ENCODE measurements around the gene BTF3.
A peak's percentile ranks its signal among the peaks of the same experiment; 100 is the strongest.
"Not testable (repeated sequence)": the region's sequence is repeated elsewhere in the genome, so short reads cannot be mapped to it uniquely, and the experiment has no call there.

Gene BTF3

DNA sequence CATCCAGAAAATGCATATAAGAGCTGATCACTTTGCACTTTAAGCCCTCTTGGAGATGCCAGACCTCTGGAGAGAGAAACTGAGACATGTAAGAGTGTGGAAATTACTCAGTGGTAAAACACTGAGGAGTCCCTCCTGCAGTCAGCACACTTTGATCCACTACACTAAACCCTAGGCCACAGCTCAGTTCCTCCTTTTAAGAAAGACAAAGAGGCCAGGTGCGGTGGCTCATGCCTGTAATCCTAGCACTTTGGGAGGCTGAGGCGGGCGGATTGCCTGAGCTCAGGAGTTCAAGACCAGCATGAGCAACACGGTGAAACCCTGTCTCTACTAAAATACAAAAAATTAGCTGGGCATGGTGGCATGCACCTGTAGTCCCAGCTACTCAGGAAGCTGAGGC, 11.0 kb upstream of the BTF3 start:
- H3K4me1 ChIP-seq (ENCODE audit: control insufficient read depth, insufficient read depth, low read length); H3K27me3 ChIP-seq (replicated peaks; ENCODE audit: control insufficient read depth, insufficient read depth, low read length); DNase-seq (ENCODE audit: low read depth); H3K9ac ChIP-seq (ENCODE audit: low read length); H3K9me3 ChIP-seq (ENCODE audit: control insufficient read depth, low read length); H3K36me3 ChIP-seq (ENCODE audit: control insufficient read depth, insufficient read depth, low read length, severe bottlenecking); H3K4me3 ChIP-seq (ENCODE audit: low read length): not testable (repeated sequence)

DNA sequence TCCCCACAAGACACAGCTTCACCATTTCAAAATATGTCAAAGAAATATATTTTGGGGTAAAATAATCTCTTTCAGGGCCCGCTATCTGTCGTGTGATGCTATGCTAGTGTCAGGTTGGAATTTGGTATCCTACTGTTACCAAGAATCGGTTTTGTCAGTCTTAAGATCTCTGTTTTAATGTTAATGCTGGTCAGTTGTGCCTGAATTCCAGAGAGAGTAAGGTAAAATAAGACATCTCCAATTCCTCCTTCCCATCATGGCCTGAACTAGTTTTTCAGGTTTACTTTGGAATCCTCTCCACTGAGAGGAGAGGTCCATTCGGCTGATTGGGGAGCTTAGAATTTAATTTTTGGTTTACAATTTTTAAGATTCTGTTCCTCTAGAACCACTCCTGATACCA, 10.4 kb upstream of the BTF3 start:
- no peak for DNase-seq (ENCODE audit: low read depth)
- H3K9ac ChIP-seq (ENCODE audit: low read length), result no peak overlapping the region
- H3K9me3 ChIP-seq (ENCODE audit: control insufficient read depth, low read length), result no peaks in the 10 kb centered on the region
- no peaks in the 10 kb centered on the region for H3K36me3 ChIP-seq (ENCODE audit: control insufficient read depth, insufficient read depth, low read length, severe bottlenecking)
- H3K4me1 ChIP-seq (ENCODE audit: control insufficient read depth, insufficient read depth, low read length), result no peaks in the 10 kb centered on the region
- H3K4me3 ChIP-seq (ENCODE audit: low read length), result no peak overlapping the region
- H3K27me3 ChIP-seq (replicated peaks; ENCODE audit: control insufficient read depth, insufficient read depth, low read length), result peaks cover 6% of the 10 kb centered on the region

- Histone ChIP-seq H3K27me3 (replicated peaks; ENCODE audit: control insufficient read depth, insufficient read depth, low read length) (peaks cover 6% of the 10 kb centered on the region), H3K9me3 (ENCODE audit: control insufficient read depth, low read length) (no peaks in the 10 kb centered on the region), H3K36me3 (ENCODE audit: control insufficient read depth, insufficient read depth, low read length, severe bottlenecking) (no peaks in the 10 kb centered on the region), H3K4me3 (ENCODE audit: low read length) (no peak overlapping the region), H3K4me1 (ENCODE audit: control insufficient read depth, insufficient read depth, low read length) (no peaks in the 10 kb centered on the region), H3K9ac (ENCODE audit: low read length) (no peak overlapping the region)
- DNase-seq (ENCODE audit: low read depth), result no peak
Measured at GRCh38 chr5:73488806-73489205, 9.4 kb upstream of the BTF3 start.

- Histone ChIP-seq H3K9me3 (ENCODE audit: control insufficient read depth, low read length) (no peaks in the 10 kb centered on the region), H3K4me3 (ENCODE audit: low read length) (no peak overlapping the region), H3K27me3 (replicated peaks; ENCODE audit: control insufficient read depth, insufficient read depth, low read length) (peaks cover 6% of the 10 kb centered on the region), H3K9ac (ENCODE audit: low read length) (no peak overlapping the region), H3K4me1 (ENCODE audit: control insufficient read depth, insufficient read depth, low read length) (no peaks in the 10 kb centered on the region), H3K36me3 (ENCODE audit: control insufficient read depth, insufficient read depth, low read length, severe bottlenecking) (no peaks in the 10 kb centered on the region)
- no peak for DNase-seq (ENCODE audit: low read depth)
Measured at GRCh38 chr5:73490088-73490487, 8.2 kb upstream of the BTF3 start.

GRCh38 chr5:73491155-73491554, 7.1 kb upstream of the BTF3 start:
- H3K9me3 ChIP-seq (ENCODE audit: control insufficient read depth, low read length), result no peaks in the 10 kb centered on the region
- no peaks in the 10 kb centered on the region for H3K4me1 ChIP-seq (ENCODE audit: control insufficient read depth, insufficient read depth, low read length)
- no peaks in the 10 kb centered on the region for H3K36me3 ChIP-seq (ENCODE audit: control insufficient read depth, insufficient read depth, low read length, severe bottlenecking)
- no peak for DNase-seq (ENCODE audit: low read depth)
- peaks cover 6% of the 10 kb centered on the region for H3K27me3 ChIP-seq (replicated peaks; ENCODE audit: control insufficient read depth, insufficient read depth, low read length)
- H3K9ac ChIP-seq (ENCODE audit: low read length), result no peak overlapping the region
- H3K4me3 ChIP-seq (ENCODE audit: low read length), result no peak overlapping the region

- Histone ChIP-seq H3K36me3 (ENCODE audit: control insufficient read depth, insufficient read depth, low read length, severe bottlenecking) (no peaks in the 10 kb centered on the region), H3K9ac (ENCODE audit: low read length) (no peak overlapping the region), H3K27me3 (replicated peaks; ENCODE audit: control insufficient read depth, insufficient read depth, low read length) (no peaks in the 10 kb centered on the region), H3K9me3 (ENCODE audit: control insufficient read depth, low read length) (no peaks in the 10 kb centered on the region), H3K4me1 (ENCODE audit: control insufficient read depth, insufficient read depth, low read length) (peaks cover 8% of the 10 kb centered on the region), H3K4me3 (ENCODE audit: low read length) (no peak overlapping the region)
- no peak for DNase-seq (ENCODE audit: low read depth)
Measured at GRCh38 chr5:73493421-73493820, 4.8 kb upstream of the BTF3 start.

DNA sequence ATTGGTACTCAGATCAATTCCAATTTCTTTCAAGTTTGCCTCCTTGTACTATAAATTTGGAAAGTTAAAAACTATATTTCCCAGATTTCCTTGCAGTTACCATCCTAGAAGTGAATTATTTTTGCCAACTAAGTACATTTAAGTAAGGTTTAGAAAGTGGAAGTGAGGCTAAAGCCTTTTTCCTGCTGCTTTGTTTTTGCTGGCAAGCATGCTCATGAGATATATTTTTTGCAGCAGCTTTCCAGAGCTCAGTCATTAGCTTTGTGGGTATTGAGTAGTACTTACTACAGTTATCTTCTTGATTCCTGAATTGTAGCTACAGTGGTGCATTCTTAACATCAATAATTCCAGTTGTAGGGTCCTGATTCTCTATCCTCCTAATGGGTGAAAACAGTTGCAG, 3.5 kb upstream of the BTF3 start:
- H3K36me3 ChIP-seq (ENCODE audit: control insufficient read depth, insufficient read depth, low read length, severe bottlenecking), result no peaks in the 10 kb centered on the region
- H3K4me1 ChIP-seq (ENCODE audit: control insufficient read depth, insufficient read depth, low read length), result peaks cover 12% of the 10 kb centered on the region
- peak; percentile 12 for DNase-seq (ENCODE audit: low read depth)
- no peaks in the 10 kb centered on the region for H3K27me3 ChIP-seq (replicated peaks; ENCODE audit: control insufficient read depth, insufficient read depth, low read length)
- H3K9ac ChIP-seq (ENCODE audit: low read length), result no peak overlapping the region
- no peak overlapping the region for H3K4me3 ChIP-seq (ENCODE audit: low read length)
- H3K9me3 ChIP-seq (ENCODE audit: control insufficient read depth, low read length), result no peaks in the 10 kb centered on the region

- Histone ChIP-seq H3K9me3 (ENCODE audit: control insufficient read depth, low read length) (no peaks in the 10 kb centered on the region), H3K27me3 (replicated peaks; ENCODE audit: control insufficient read depth, insufficient read depth, low read length) (no peaks in the 10 kb centered on the region), H3K4me3 (ENCODE audit: low read length) (no peak overlapping the region), H3K4me1 (ENCODE audit: control insufficient read depth, insufficient read depth, low read length) (peaks cover 23% of the 10 kb centered on the region), H3K36me3 (ENCODE audit: control insufficient read depth, insufficient read depth, low read length, severe bottlenecking) (peaks cover 9% of the 10 kb centered on the region), H3K9ac (ENCODE audit: low read length) (no peak overlapping the region)
- DNase-seq (ENCODE audit: low read depth), result no peak
Measured at GRCh38 chr5:73495772-73496335, 2.4 kb upstream of the BTF3 start.

- Histone ChIP-seq H3K9ac (ENCODE audit: low read length) (peak overlapping the region; percentile 97), H3K9me3 (ENCODE audit: control insufficient read depth, low read length) (no peaks in the 10 kb centered on the region), H3K4me1 (ENCODE audit: control insufficient read depth, insufficient read depth, low read length) (peaks cover 30% of the 10 kb centered on the region), H3K36me3 (ENCODE audit: control insufficient read depth, insufficient read depth, low read length, severe bottlenecking) (peaks cover 21% of the 10 kb centered on the region), H3K27me3 (replicated peaks; ENCODE audit: control insufficient read depth, insufficient read depth, low read length) (no peaks in the 10 kb centered on the region), H3K4me3 (ENCODE audit: low read length) (peak overlapping the region; percentile 94)
- peak; percentile 82 for DNase-seq (ENCODE audit: low read depth)
Measured at GRCh38 chr5:73496984-73497457, 1.2 kb upstream of the BTF3 start.

DNA sequence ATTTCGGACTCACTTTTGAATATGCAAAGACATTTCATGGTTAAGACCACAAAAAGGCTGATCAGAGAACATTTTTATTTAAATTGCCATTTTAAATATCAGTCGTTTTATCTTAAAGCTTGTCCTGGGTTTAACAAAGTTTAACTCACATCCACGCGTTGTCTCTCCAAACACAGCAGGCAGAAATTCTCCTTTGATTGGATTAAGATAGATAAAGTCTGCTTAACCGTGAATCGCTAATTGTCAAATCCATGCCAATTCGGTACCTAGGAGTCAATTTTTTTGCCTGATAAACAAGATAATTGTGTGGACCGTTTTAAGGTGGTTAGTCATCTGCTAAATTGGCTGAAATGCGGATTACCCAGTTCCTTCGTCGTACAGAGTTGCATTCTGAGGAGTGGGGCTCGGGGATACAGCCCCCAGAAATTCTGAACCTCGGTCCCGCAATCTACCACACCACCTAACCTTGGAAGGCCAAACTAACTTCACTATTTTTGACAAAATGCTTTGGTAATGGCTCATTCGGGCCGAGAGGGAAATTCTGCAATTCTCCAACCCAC, 665 bp upstream of the BTF3 start:
- peak overlapping the region; percentile 97 for H3K9ac ChIP-seq (ENCODE audit: low read length)
- peak overlapping the region; percentile 94 for H3K4me3 ChIP-seq (ENCODE audit: low read length)
- no peaks in the 10 kb centered on the region for H3K27me3 ChIP-seq (replicated peaks; ENCODE audit: control insufficient read depth, insufficient read depth, low read length)
- H3K9me3 ChIP-seq (ENCODE audit: control insufficient read depth, low read length), result no peaks in the 10 kb centered on the region
- H3K4me1 ChIP-seq (ENCODE audit: control insufficient read depth, insufficient read depth, low read length), result peaks cover 30% of the 10 kb centered on the region
- peak; percentile 27 for DNase-seq (ENCODE audit: low read depth)
- H3K36me3 ChIP-seq (ENCODE audit: control insufficient read depth, insufficient read depth, low read length, severe bottlenecking), result peaks cover 27% of the 10 kb centered on the region

- Histone ChIP-seq H3K27me3 (replicated peaks; ENCODE audit: control insufficient read depth, insufficient read depth, low read length) (no peaks in the 10 kb centered on the region), H3K4me3 (ENCODE audit: low read length) (peak overlapping the region; percentile 94), H3K4me1 (ENCODE audit: control insufficient read depth, insufficient read depth, low read length) (peaks cover 30% of the 10 kb centered on the region), H3K36me3 (ENCODE audit: control insufficient read depth, insufficient read depth, low read length, severe bottlenecking) (peaks cover 43% of the 10 kb centered on the region), H3K9ac (ENCODE audit: low read length) (peak overlapping the region; percentile 97), H3K9me3 (ENCODE audit: control insufficient read depth, low read length) (no peaks in the 10 kb centered on the region)
- DNase-seq (ENCODE audit: low read depth), result peak; percentile 31
Measured at GRCh38 chr5:73499187-73499586, 945 bp downstream of the BTF3 start.

DNA sequence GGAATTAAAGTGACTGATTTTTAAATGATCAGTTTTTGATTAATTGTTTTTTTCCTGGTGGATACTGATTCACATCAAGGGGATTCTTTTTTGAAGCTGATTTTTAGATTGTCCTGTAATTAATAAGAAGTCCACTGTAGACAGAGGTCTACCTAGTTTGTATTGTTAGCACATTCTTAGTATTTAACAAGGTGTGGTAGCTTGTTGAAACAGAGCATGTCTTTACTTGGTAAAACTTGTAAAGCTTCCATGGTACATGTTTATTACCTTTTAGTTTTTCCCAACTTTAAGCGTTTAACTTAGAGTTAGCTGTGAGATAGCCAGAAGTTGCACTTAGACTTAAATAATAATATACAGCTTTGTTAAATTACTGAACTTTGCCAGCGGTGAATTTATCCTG, 1.5 kb downstream of the BTF3 start:
- Histone ChIP-seq H3K9ac (ENCODE audit: low read length) (peak overlapping the region; percentile 97), H3K4me1 (ENCODE audit: control insufficient read depth, insufficient read depth, low read length) (peaks cover 30% of the 10 kb centered on the region), H3K27me3 (replicated peaks; ENCODE audit: control insufficient read depth, insufficient read depth, low read length) (no peaks in the 10 kb centered on the region), H3K9me3 (ENCODE audit: control insufficient read depth, low read length) (no peaks in the 10 kb centered on the region), H3K36me3 (ENCODE audit: control insufficient read depth, insufficient read depth, low read length, severe bottlenecking) (peaks cover 48% of the 10 kb centered on the region), H3K4me3 (ENCODE audit: low read length) (peak overlapping the region; percentile 94)
- DNase-seq (ENCODE audit: low read depth), result no peak

Data from adipocyte (in vitro differentiated cells).